GM19328 (cell line): ENCODE results near the gene JPH2.
"Not testable (repeated sequence)": the region's sequence is repeated elsewhere in the genome, so short reads cannot be mapped to it uniquely, and the experiment has no call there.

Experiments
- ATAC-seq: cut with Tn5 transposase; IDR thresholded peaks from one replicate; pipeline ENCODE4 v1.9.1; 2021; ENCODE audit warnings: mild to moderate bottlenecking, moderate library complexity; ENCODE audit not compliant: unreplicated experiment

JPH2 gene

DNA sequence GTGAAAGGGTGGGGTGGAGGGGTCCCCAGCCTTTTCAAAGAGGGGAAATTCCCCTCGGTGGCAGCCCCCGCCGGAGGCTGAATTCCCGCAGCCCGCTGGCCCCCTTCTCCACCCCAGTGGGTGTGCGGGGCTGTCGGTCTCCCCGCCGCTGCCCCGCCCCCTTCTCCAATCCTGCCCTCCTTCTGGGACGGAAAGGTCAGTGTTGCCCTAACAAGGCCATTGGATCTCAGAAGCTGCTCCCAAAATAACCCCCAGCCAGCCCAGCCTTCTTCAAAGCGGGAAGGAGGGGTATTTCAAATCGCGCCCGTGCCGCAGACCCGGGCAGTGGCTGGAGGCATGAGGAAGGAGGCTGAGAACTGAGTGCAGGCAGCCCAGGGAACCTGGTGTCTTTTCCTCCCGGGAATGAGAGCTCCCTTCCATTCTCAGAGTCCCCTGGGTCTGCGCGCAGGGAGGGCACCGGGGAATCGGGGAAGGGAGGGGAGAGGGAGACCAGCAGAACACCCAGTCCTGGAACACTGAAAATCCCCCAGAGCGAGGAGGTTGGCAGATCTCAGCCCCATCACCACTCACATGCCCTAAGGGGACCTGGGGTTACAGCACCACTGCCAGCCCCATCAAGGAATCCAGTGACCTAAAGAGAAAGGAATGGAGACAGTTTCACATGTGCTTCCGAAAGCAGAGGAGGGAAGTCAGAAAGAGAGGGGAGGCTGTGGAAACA, at the start of gene JPH2:
Gene JPH2, minus strand, starts transcription at position 135 of the 718 bp plus-strand sequence. CDS start 483 bp downstream, outside the sequence.
- ATAC-seq: no peak

DNA sequence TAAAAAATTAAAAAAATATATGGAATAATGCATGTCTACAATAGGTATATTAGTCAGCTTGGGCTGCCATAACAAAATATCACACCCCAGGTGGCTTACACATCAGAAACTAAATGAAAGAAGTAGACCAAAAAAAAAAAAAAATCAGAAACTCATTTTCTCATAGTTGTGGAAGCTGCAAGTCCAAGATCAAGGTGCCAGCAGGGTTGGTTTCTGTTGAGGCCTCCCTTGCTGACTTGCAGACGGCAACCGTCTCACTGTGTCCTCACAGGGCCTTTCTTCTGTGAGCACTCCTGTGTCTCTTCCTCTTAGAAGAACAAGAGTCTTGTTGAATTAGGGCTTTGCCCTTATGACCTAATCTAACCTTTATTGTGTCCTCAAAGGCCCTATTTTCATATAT, 48.7 kb upstream of the JPH2 start:
- ATAC-seq: no peak

DNA sequence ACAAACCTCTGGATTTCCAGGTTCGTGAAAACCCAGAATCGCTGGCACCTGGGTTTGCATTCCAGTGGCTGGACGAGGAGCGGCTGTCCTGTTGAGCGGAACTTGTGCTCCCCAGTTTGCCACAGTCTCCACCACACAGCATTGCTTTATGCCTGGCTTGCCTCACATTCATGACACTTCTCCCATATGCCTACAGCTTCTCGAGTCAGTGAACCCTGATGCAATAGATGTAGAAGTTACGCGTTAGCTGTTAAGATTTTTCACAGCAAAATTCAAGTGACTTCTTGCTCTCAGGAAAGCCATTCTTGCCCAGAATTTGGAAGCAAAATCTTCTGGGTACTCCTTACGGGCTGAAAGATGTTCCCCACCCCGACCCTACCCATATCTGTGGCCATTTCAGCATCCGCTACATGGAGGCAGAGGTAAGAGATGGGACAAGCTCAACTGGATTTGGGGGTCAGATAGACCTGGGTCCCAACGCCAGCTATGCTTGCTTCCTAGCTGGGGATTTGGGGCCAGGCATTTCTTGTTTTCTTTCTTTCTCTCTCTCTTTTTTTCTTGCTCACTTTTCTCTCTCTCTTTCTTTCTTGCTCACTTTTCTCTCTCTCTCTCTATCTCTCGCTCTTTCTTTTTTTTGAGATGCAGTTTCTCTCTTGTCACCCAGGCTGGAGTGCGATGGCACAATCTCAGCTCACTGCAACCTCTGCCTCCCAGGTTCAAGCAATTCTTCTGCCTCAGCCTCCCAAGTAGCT, 47.8 kb upstream of the JPH2 start:
- ATAC-seq: no peak

GRCh38 chr20:44233436-44234016, 46.5 kb upstream of the JPH2 start:
- no peak for ATAC-seq

DNA sequence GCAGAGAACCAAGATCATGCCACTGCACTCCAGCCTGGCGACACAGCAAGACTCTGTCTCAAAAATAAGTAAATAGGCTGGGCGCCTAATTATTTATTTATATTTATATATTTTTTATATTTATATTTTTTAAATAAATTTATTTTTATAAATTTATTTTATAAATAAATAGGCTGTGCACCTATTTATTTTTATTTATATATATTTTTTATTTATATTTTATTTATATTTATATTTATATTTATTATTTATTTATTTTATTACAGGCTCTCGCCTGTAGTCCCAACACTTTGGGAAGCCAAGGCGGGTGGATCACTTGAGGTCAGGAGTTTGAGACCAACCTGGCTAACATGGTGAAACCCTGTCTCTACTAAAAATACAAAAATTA, 45.5 kb upstream of the JPH2 start:
- ATAC-seq: not testable (repeated sequence)

GRCh38 chr20:44231713-44232468, 44.9 kb upstream of the JPH2 start:
- ATAC-seq: no peak

- no peak for ATAC-seq
Measured at GRCh38 chr20:44231193-44231592, 44.2 kb upstream of the JPH2 start.

DNA sequence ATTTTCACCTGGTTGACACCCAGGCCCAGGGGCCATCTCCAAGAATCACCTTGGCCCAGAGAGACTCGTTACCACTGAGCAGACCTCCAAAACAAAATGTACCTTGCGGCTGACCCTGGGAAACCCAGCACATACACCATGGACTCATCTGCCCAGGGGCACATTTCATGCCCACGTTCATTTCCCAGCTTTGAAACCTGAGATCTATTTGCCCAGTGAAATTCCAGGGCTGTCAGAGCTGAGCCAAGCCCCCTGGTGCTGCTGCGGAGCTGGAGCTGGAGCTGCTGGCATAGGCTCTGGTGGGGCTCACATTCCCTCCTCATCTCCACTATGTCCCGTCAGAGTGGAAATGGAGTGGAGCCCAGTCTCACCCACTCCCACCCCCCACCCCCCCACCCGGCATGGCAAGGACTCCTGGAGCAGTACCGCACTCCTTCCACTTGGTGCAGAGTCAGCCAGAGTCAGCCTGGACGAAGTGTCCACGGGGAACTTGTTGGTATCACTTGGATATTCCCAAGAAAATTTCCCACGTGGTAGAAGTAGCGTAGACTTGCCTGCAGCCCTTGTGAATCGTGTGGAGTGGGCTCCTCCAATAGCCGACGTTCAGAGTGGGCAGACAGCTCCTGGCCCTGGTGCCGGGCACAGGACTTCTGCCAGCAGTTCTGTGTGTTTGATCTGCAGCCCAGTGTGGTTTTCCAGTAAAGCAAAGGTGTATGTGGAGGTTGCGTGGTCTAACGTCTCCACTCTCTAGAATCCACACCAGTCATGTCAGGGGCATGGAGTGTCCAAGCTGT, 41.7 kb upstream of the JPH2 start:
- ATAC-seq: no peak

- ATAC-seq: no peak
Measured at GRCh38 chr20:44224637-44225036, 37.6 kb upstream of the JPH2 start.

DNA sequence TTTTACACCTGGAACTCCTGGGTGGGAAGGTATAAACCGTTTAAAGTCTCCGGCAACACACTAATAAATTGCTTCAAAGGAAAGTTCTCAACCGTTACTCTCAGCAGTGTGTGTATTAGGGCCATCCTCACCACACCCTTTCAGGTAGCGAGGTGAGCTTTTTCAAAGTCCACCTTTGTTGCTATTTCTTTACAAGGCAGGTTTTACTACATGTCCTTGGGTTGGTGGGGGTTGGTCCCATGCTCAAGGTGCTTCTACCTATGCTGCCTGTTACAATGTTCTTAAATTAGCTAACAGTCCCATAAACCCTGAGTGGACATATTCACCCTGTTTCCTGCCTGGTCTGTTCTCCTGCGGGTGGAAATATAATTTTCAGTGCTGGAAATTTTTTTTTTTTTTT, 36.7 kb upstream of the JPH2 start:
- ATAC-seq: no peak

GRCh38 chr20:44222633-44223368, 35.8 kb upstream of the JPH2 start:
- ATAC-seq: no peak

GRCh38 chr20:44222027-44222426, 35.0 kb upstream of the JPH2 start:
- no peak for ATAC-seq

DNA sequence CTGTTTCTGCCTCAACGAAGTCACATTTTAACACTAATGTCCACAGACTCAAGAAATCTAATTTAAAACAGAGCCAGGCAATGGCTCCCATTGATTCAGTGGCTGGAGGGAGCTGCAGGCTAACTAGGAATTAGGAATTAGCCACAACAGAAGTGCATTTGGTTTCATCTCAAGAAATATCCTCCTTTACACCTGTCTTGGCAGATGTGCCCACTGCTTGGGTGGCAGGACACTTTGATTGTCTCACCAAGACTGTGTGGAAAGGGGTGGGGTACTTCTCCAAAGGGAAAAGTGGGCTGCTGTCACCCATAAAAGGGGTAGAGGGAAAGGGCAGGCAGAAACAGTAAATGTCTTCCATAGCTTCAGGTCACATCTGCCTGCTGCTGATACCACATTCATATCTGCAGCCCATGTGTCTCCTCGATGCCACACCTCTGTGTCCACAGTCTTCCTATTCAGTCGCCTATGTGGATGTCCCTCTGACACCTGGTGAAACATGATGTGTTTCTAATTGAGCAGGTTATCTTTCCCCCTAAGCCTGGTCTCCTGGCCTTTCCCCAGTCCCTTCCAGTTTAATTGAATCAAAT, 34.5 kb upstream of the JPH2 start:
- no peak for ATAC-seq

- ATAC-seq: no peak
Measured at GRCh38 chr20:44219791-44220190, 32.8 kb upstream of the JPH2 start.

DNA sequence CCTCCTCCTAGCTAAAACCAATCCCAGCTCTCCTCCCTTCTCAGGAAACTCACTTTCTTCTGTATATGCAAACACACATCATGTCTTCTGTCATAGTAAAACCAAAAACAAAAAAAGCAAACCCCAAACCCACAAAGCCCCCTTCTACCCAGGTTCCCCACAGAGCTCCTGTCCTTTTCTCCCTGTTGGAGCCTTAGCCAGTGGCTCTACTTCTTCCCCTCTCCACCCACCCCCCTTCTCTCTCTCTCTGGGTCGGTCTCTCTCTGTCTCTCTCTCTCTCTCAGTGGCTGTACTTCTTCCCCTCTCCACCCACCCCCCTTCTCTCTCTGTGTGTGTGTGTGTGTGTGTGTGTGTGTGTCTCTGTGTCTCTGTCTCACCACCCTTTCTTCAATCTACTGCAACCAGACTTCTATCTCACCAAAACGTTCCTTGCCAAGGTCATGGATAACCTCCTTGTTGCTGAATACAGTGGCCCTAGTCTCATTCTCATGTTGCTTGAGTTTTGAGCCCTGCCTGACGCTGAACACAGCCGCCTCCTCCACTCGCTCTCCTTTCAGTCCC, 32.3 kb upstream of the JPH2 start:
- no peak for ATAC-seq

DNA sequence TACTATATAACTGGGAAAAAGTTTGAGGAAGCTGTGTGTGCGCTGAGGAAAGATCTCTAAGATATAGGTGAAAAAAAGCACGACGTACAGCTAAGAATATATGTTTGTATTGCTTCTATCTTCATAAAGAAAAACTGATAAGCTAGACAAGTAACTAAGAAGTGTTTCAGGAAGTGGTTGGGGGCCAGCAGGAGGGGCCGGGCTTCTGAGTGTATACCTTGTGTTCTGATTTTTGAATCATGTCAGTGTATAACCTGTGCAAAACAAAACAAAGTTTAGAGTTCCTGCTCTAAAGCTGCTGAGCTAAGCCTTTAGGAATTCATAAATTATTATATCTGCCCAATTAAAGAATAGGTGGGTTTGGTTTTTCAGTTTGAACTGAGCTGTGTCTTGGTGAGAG, 31.5 kb upstream of the JPH2 start:
- no peak for ATAC-seq

DNA sequence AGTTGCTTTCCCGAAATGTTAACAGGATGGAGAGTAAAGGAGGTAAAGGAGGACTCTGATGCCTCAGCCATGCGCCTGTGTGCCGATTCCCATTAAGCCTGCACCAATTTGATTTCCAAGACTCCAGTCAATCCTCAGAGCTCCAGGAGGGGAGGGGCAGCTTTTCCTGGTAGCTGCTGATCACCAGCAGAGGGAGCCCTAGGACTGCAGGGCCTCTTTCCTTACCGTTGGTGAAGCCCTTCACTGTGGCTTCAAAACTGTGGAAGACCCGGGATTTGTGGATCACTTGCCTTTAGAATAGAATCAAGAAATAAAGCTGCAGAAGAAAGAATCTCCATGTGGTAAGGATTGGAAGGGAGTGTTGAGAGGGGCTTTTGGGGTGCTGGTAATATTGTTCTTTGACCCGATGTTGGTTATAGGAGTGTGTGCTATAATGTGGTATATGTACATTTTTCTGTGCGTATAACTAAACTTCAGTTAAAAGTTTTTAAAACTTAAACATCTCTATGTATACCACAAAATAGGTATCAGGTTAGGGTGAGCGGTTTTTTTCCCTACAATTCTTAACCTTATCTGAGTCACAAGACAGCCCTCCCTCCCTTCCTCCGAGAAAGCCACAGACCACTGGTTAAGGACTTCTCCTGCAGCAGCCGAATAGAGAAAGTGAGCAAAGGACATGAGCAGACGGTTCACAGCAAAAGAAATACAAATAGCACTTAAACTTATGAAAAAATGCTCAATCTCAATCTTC, 30.5 kb upstream of the JPH2 start:
- no peak for ATAC-seq

GRCh38 chr20:44215125-44215524, 28.1 kb upstream of the JPH2 start:
- ATAC-seq: no peak

- no peak for ATAC-seq
Measured at GRCh38 chr20:44212792-44213191, 25.8 kb upstream of the JPH2 start.
